ENCODE measurements around the gene CARD10.

GRCh38 chr22:37521236-37521739, 2.1 kb upstream of the CARD10 start:
- TF ChIP-seq ZNF615 (CRISPR knock-in tag; IDR thresholded peaks at IDR 0.05; ENCODE audit: borderline replicate concordance) = no peak
- no peak for TF ChIP-seq HMG20B (CRISPR knock-in tag; conservative IDR thresholded peaks at IDR 0.05)
- no peak for TF ChIP-seq ZHX1 (CRISPR knock-in tag; IDR thresholded peaks at IDR 0.05; ENCODE audit: low read depth)
- no peak for TF ChIP-seq ZNF280D (CRISPR knock-in tag; IDR thresholded peaks at IDR 0.05)
- no peak for TF ChIP-seq CHD4 (IDR thresholded peaks at IDR 0.05; ENCODE audit: borderline replicate concordance, low read length)
- TF ChIP-seq FOXO1 (CRISPR knock-in tag; IDR thresholded peaks at IDR 0.05) = no peak
- TF ChIP-seq FIP1L1 (IDR thresholded peaks at IDR 0.05; ENCODE audit: borderline replicate concordance, insufficient read depth, low read depth, low read length) = no peak

Data from HepG2 (cell line).